GM23338 (cell line): ENCODE measurements around the gene USH1C. TPM values are rescaled to one million over a fixed set of nuclear protein-coding genes. Genes with fewer than 3 reads are reported as not detected.
A peak's percentile ranks its signal among the peaks of the same experiment; 100 is the strongest.

Experiments
- ATAC-seq: fragments of 200-7000 bp; cut with Tn5 transposase; 3 replicates; pipeline ENCODE4 v1.9.1; 2020
- DNase-seq: peaks from one replicate; pipeline ENCODE4 v3.0.0-alpha.2; 2015; ENCODE audit warnings: low spot score
- H2AFZ ChIP-seq: fragments of 200-600 bp; sonication (generic); 2 replicates; pipeline ENCODE4 v1.8.0; 2016; ENCODE audit warnings: antibody characterized with exemption, mild to moderate bottlenecking, moderate library complexity
- H3F3A ChIP-seq: fragments of 200-600 bp; sonication (generic); replicated peaks from 2 replicates; pipeline ENCODE4 v1.8.0; 2017; ENCODE audit warnings: antibody characterized with exemption, mixed run types, low read depth
- H3K27ac ChIP-seq: fragments of 200-600 bp; sonication (generic); 2 replicates; pipeline ENCODE4 v1.6.1; 2016; ENCODE audit warnings: low read depth
- H3K27me3 ChIP-seq: fragments of 200-600 bp; sonication (generic); 2 replicates; pipeline ENCODE4 v1.8.0; 2016; ENCODE audit warnings: mild to moderate bottlenecking, mixed run types, moderate library complexity; ENCODE audit not compliant: insufficient read depth
- H3K36me3 ChIP-seq: fragments of 200-600 bp; sonication (generic); 2 replicates; pipeline ENCODE4 v1.8.0; 2016; ENCODE audit warnings: mild to moderate bottlenecking; ENCODE audit not compliant: insufficient read depth
- H3K4me1 ChIP-seq: fragments of 200-600 bp; sonication (generic); 2 replicates; pipeline ENCODE4 v1.8.0; 2016; ENCODE audit warnings: mild to moderate bottlenecking, moderate library complexity; ENCODE audit not compliant: insufficient read depth
- H3K4me2 ChIP-seq: fragments of 200-600 bp; sonication (generic); 2 replicates; pipeline ENCODE4 v1.7.1; 2017; ENCODE audit warnings: mixed run types
- H3K4me3 ChIP-seq: fragments of 200-600 bp; sonication (generic); 2 replicates; pipeline ENCODE4 v1.6.1; 2016; ENCODE audit warnings: mixed run types
- H3K79me2 ChIP-seq: fragments of 200-600 bp; sonication (generic); replicated peaks from 2 replicates; pipeline ENCODE4 v1.8.0; 2017; ENCODE audit warnings: mild to moderate bottlenecking; ENCODE audit not compliant: insufficient read depth
- H3K9me2 ChIP-seq: fragments of 200-600 bp; sonication (generic); 2 replicates; pipeline ENCODE4 v1.8.0; 2017; ENCODE audit not compliant: insufficient read depth
- H4K20me1 ChIP-seq: fragments of 200-600 bp; sonication (generic); replicated peaks from 2 replicates; pipeline ENCODE4 v1.8.0; 2017; ENCODE audit warnings: mild to moderate bottlenecking; ENCODE audit not compliant: insufficient read depth
- H3K27ac Mint-ChIP-seq: 2 replicates; pipeline ENCODE4 v1.8.0; 2020; ENCODE audit warnings: inconsistent platforms, mild to moderate bottlenecking, moderate library complexity, mixed read lengths
- H3K27me3 Mint-ChIP-seq: 3 replicates; pipeline ENCODE4 v1.8.0; 2022; ENCODE audit warnings: low read depth, mild to moderate bottlenecking, moderate library complexity, mixed read lengths, inconsistent platforms; ENCODE audit not compliant: insufficient read depth, poor library complexity
- H3K36me3 Mint-ChIP-seq: 3 replicates; pipeline ENCODE4 v1.8.0; 2021; ENCODE audit warnings: low read depth, mild to moderate bottlenecking, inconsistent platforms, moderate library complexity, mixed read lengths
- H3K4me1 Mint-ChIP-seq: 3 replicates; pipeline ENCODE4 v1.8.0; 2020; ENCODE audit warnings: mild to moderate bottlenecking, inconsistent platforms, mixed read lengths
- H3K4me3 Mint-ChIP-seq: 3 replicates; pipeline ENCODE4 v1.8.0; 2021; ENCODE audit warnings: moderate library complexity, mild to moderate bottlenecking, inconsistent platforms, mixed read lengths
- H3K9me3 Mint-ChIP-seq: 3 replicates; pipeline ENCODE4 v1.8.0; 2020; ENCODE audit warnings: moderate library complexity, mild to moderate bottlenecking, inconsistent platforms, mixed read lengths
- CREB1 ChIP-seq: fragments of 250-450 bp; sonication (Bioruptor Pico); IDR thresholded peaks from 2 replicates; pipeline ENCODE4 v1.5.0; 2020; ENCODE audit warnings: low read depth, mild to moderate bottlenecking, moderate library complexity
- EZH2 ChIP-seq: fragments of 200-600 bp; sonication (generic); IDR thresholded peaks from one replicate; pipeline ENCODE4 v1.8.0; 2017; ENCODE audit warnings: antibody characterized with exemption, mild to moderate bottlenecking, low read depth; ENCODE audit not compliant: unreplicated experiment
- EZH2phosphoT487 ChIP-seq: fragments of 200-600 bp; sonication (generic); IDR thresholded peaks from one replicate; pipeline ENCODE4 v1.8.1; 2018; ENCODE audit warnings: antibody characterized with exemption; ENCODE audit not compliant: unreplicated experiment
- JUNB ChIP-seq: IDR thresholded peaks from one replicate; pipeline ENCODE4 v1.6.1; 2016; ENCODE audit warnings: antibody characterized with exemption; ENCODE audit not compliant: unreplicated experiment
- POLR2AphosphoS5 ChIP-seq: IDR thresholded peaks from 2 replicates; pipeline ENCODE4 v1.6.1; 2016; ENCODE audit warnings: antibody characterized with exemption, low read depth
- REST ChIP-seq: IDR thresholded peaks from one replicate; pipeline ENCODE4 v1.6.1; 2018; ENCODE audit warnings: antibody characterized with exemption; ENCODE audit not compliant: unreplicated experiment
- ZNF331 ChIP-seq: fragments of 250-450 bp; sonication (Bioruptor Pico); IDR thresholded peaks from 2 replicates; pipeline ENCODE4 v1.5.0; 2020; ENCODE audit warnings: low read depth, mild to moderate bottlenecking, moderate library complexity
- ZNF462 ChIP-seq: fragments of 250-450 bp; sonication (Bioruptor Pico); IDR thresholded peaks from 2 replicates; pipeline ENCODE4 v1.5.0; 2020; ENCODE audit warnings: mild to moderate bottlenecking, moderate library complexity
- polyA plus RNA-seq: library from polyadenylated mRNA; unstranded; fragments of >200 nt; fragmentation: Nextera tagmentation; extraction: Ambion mirVana; gene quantifications from 2 replicates; pipeline ENCODE4 v1.2.1, GENCODE V29; 2016
- total RNA-seq: library from RNA; depleted of rRNA; stranded (reverse); fragments of >200 nt; shearing (Covaris generic); gene quantifications from 2 replicates; pipeline ENCODE4 v1.2.3, GENCODE V29; 2014

USH1C gene
- total and polyA plus RNA-seq, 2 experiments from 2014 or later, result 1.3 to 1.8 TPM

- Mint-ChIP-seq H3K27me3 (peaks cover 24% of the 10 kb centered on the region), H3K27ac (no peak overlapping the region), H3K9me3 (no peaks in the 10 kb centered on the region), H3K4me1 (peaks cover 46% of the 10 kb centered on the region), H3K36me3 (no peaks in the 10 kb centered on the region), H3K4me3 (no peak overlapping the region)
- no peak overlapping the region for H2AFZ ChIP-seq
- H3K9me2 ChIP-seq, result no peaks in the 10 kb centered on the region
- ATAC-seq (no peak), DNase-seq (no peak)
- peaks cover 17% of the 10 kb centered on the region for H3K4me1 ChIP-seq
- no peak overlapping the region for H3K27ac ChIP-seq
- H4K20me1 ChIP-seq, result no peaks in the 10 kb centered on the region
- H3K4me2 ChIP-seq, result peak overlapping the region; percentile 65
- peaks cover 13% of the 10 kb centered on the region for H3K27me3 ChIP-seq
- H3K79me2 ChIP-seq, result no peaks in the 10 kb centered on the region
- no peak for TF ChIP-seq POLR2AphosphoS5
- no peak for TF ChIP-seq ZNF331 (CRISPR knock-in tag)
- no peak for TF ChIP-seq EZH2
- TF ChIP-seq EZH2phosphoT487, result no peak
- no peak for TF ChIP-seq CREB1 (CRISPR knock-in tag)
- no peak for TF ChIP-seq REST
- no peaks in the 10 kb centered on the region for H3F3A ChIP-seq
- H3K4me3 ChIP-seq, result no peak overlapping the region
- no peaks in the 10 kb centered on the region for H3K36me3 ChIP-seq
Observed at GRCh38 chr11:17546240-17546639, 2.0 kb upstream of the USH1C start.

DNA sequence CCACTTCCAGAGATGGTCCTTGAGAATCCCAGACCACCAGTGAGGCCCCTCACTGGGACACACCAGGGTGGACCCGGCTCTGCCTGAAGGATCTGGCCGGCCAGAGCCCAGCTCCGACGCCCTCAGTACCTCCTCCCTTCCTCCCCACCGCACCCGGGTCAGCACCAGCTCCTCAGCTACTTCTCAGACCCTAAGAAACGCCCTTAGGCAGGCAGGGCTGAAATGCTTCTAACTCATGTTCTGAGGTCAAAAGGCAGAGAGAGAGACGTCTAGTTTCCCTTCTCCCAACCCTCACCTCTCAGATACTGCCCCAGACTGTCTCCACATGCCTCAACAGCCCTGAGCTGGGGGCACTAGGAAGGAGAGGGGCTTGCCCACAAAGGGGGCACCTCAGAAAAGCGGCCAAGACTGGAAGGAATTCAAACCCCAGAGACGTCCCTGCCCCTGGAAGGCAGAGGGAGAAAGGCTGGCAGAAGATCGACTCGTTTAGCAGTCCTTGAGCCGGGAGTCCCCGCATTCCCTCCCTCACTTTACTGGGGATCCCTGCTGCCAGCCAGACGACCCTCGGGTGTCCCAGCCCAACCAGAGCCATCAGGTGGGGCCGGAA lies 539 bp downstream of the USH1C start:
- Histone ChIP-seq H3K4me1 (peaks cover 21% of the 10 kb centered on the region), H3F3A (no peaks in the 10 kb centered on the region), H3K4me3 (peak overlapping the region; percentile 89), H3K36me3 (no peaks in the 10 kb centered on the region), H3K79me2 (no peaks in the 10 kb centered on the region), H3K9me2 (no peaks in the 10 kb centered on the region), H4K20me1 (no peaks in the 10 kb centered on the region), H3K27ac (no peak overlapping the region), H2AFZ (peak overlapping the region; percentile 99), H3K4me2 (peak overlapping the region; percentile 93), H3K27me3 (peaks cover 13% of the 10 kb centered on the region)
- no peaks in the 10 kb centered on the region for H3K36me3 Mint-ChIP-seq
- peak; percentile 34 for DNase-seq
- no peaks in the 10 kb centered on the region for H3K9me3 Mint-ChIP-seq
- H3K4me3 Mint-ChIP-seq, result peak overlapping the region; percentile 72
- H3K27ac Mint-ChIP-seq, result no peak overlapping the region
- ATAC-seq, result peak; percentile 1
- H3K27me3 Mint-ChIP-seq, result peaks cover 24% of the 10 kb centered on the region
- peaks cover 48% of the 10 kb centered on the region for H3K4me1 Mint-ChIP-seq
- TF ChIP-seq CREB1 (CRISPR knock-in tag) (no peak), ZNF462 (CRISPR knock-in tag) (no peak), JUNB (no peak), REST (no peak)
